ENCODE results near the gene INTS15. TPM values are rescaled to one million over a fixed set of nuclear protein-coding genes. Genes with fewer than 3 reads are reported as not detected.

Gene INTS15
- total and polyA plus RNA-seq, 2 donors (not counting 3 experiments of a cell fraction or from before 2014, with no cell fraction given) = 35.7 to 51.6 TPM

- intact Hi-C loops (cut with micrococcal nuclease) = no loop called here
- no peak overlapping the region for H3K27ac ChIP-seq (ENCODE audit: insufficient read depth, low read depth, low read length)
- H3K36me3 ChIP-seq (ENCODE audit: control insufficient read depth in 2 of 2, extremely low read depth in 1 of 2, insufficient read depth in 2 of 2, low read length in 2 of 2) = no peaks in the 10 kb centered on the region
- H3K4me1 ChIP-seq (ENCODE audit: control insufficient read depth, extremely low read depth, insufficient read depth, low read length) = no peaks in the 10 kb centered on the region
- H3K4me3 ChIP-seq (replicated peaks in 1 of 3; ENCODE audit: insufficient read depth in 1 of 3, low read depth in 1 of 3, low read length in 3 of 3) = no peak overlapping the region
- ChIA-PET POLR2A (no interaction called here), CTCF (interaction anchor here (1.0 kb wide), 1 partner anchor 16 kb away, joined by 3 read pairs; no protein-coding TSS in a partner anchor)
- no peaks in the 10 kb centered on the region for H3K9me3 ChIP-seq (replicated peaks; ENCODE audit: control insufficient read depth, insufficient read depth, low read length)
- no peaks in the 10 kb centered on the region for H3K9me1 ChIP-seq (replicated peaks; ENCODE audit: control insufficient read depth, extremely low read depth, insufficient read depth, low read length)
- no peak overlapping the region for H2AFZ ChIP-seq (ENCODE audit: low read depth, low read length)
- H3K27me3 ChIP-seq (ENCODE audit: control insufficient read depth in 2 of 2, insufficient read depth in 2 of 2, low read length in 2 of 2) = no peaks in the 10 kb centered on the region
- no peak for DNase-seq (ENCODE audit: low read depth, low spot score)
- TF ChIP-seq POLR2AphosphoS5 (IDR thresholded peaks at IDR 0.05; ENCODE audit: insufficient read depth, low read depth, low read length) = no peak
- TF ChIP-seq MYC (IDR thresholded peaks at IDR 0.05; ENCODE audit: low read depth, low read length) = no peak
- TF ChIP-seq POLR2A (IDR thresholded peaks at IDR 0.05; ENCODE audit: low read depth, low read length) = no peak
- no peak for TF ChIP-seq GATA2 (IDR thresholded peaks at IDR 0.05; ENCODE audit: insufficient read depth, insufficient read length, low read depth, low read length)
- TF ChIP-seq MAX (IDR thresholded peaks at IDR 0.05; ENCODE audit: insufficient read depth, insufficient read length) = no peak
- no peak for TF ChIP-seq EZH2 (IDR thresholded peaks at IDR 0.05; ENCODE audit: borderline replicate concordance, low read depth, low read length, severe bottlenecking)
- TF ChIP-seq, protein P1, sequence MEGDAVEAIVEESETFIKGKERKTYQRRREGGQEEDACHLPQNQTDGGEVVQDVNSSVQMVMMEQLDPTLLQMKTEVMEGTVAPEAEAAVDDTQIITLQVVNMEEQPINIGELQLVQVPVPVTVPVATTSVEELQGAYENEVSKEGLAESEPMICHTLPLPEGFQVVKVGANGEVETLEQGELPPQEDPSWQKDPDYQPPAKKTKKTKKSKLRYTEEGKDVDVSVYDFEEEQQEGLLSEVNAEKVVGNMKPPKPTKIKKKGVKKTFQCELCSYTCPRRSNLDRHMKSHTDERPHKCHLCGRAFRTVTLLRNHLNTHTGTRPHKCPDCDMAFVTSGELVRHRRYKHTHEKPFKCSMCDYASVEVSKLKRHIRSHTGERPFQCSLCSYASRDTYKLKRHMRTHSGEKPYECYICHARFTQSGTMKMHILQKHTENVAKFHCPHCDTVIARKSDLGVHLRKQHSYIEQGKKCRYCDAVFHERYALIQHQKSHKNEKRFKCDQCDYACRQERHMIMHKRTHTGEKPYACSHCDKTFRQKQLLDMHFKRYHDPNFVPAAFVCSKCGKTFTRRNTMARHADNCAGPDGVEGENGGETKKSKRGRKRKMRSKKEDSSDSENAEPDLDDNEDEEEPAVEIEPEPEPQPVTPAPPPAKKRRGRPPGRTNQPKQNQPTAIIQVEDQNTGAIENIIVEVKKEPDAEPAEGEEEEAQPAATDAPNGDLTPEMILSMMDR (IDR thresholded peaks at IDR 0.05; ENCODE audit: extremely low read depth in 1 of 2, insufficient read depth in 1 of 2, low read depth in 1 of 2, low read length in 2 of 2) = no peak
- no peak for TF ChIP-seq FOS (IDR thresholded peaks at IDR 0.05; ENCODE audit: borderline replicate concordance, insufficient read depth, low read length)
- TF ChIP-seq JUN (IDR thresholded peaks at IDR 0.05; ENCODE audit: borderline replicate concordance, insufficient read depth, insufficient read length, low read depth) = no peak
- no peak overlapping the region for H3K4me2 ChIP-seq (ENCODE audit: insufficient read depth, low read length)
- FAIRE-seq = no peak
- dilution Hi-C loops (cut with MboI; ENCODE audit: extremely low pct_ligation_motif_present, low sequenced_read_pairs) = no loop called here
- BruUV-seq (replicated peaks) = no TSS peak
- no peak overlapping the region for H3K9ac ChIP-seq (replicated peaks; ENCODE audit: extremely low read depth, insufficient read depth, low read length)
- H4K20me1 ChIP-seq (replicated peaks; ENCODE audit: control insufficient read depth, extremely low read depth, insufficient read depth, low read length) = no peaks in the 10 kb centered on the region
- H3K79me2 ChIP-seq (ENCODE audit: control insufficient read depth, insufficient read depth, low read length) = no peaks in the 10 kb centered on the region
Measured at GRCh38 chr7:6554848-6555247, 35.0 kb upstream of the INTS15 start.
